Karpas-422 (cell line): Measurements from ENCODE around the gene PLEKHA5. TPM values are rescaled to one million over a fixed set of nuclear protein-coding genes. Genes with fewer than 3 reads are reported as not detected.
"Not testable (repeated sequence)": the region's sequence is repeated elsewhere in the genome, so short reads cannot be mapped to it uniquely, and the experiment has no call there.

Experiments used
- DNase-seq: peaks from one replicate; pipeline ENCODE4 v3.0.0-alpha.2; 2015
- H2AFZ ChIP-seq: fragments of 200-600 bp; sonication (generic); 2 replicates; pipeline ENCODE4 v1.6.1; 2014; ENCODE audit warnings: antibody characterized with exemption, low read length, mixed read lengths
- H3K27ac ChIP-seq: fragments of 200-600 bp; sonication (generic); 2 replicates; pipeline ENCODE4 v1.5.1; 2014; ENCODE audit warnings: mild to moderate bottlenecking, low read length, moderate library complexity
- H3K27me3 ChIP-seq: fragments of 200-600 bp; sonication (generic); 2 replicates; pipeline ENCODE4 v1.6.1; 2014; ENCODE audit warnings: low read length, mixed read lengths
- H3K36me3 ChIP-seq: fragments of 200-600 bp; sonication (generic); 2 replicates; pipeline ENCODE4 v1.6.1; 2014; ENCODE audit warnings: low read length, mixed read lengths; ENCODE audit not compliant: insufficient read depth
- H3K4me1 ChIP-seq: fragments of 200-600 bp; sonication (generic); 2 replicates; pipeline ENCODE4 v1.6.1; 2014; ENCODE audit warnings: mild to moderate bottlenecking, low read length, mixed read lengths
- H3K4me2 ChIP-seq: fragments of 200-600 bp; sonication (generic); 2 replicates; pipeline ENCODE4 v1.6.1; 2014; ENCODE audit warnings: low read length, low read depth, mild to moderate bottlenecking; ENCODE audit not compliant: poor library complexity, severe bottlenecking
- H3K4me3 ChIP-seq: fragments of 200-600 bp; sonication (generic); 2 replicates; pipeline ENCODE4 v1.5.1; 2014; ENCODE audit warnings: mild to moderate bottlenecking, antibody characterized with exemption, low read length, mixed read lengths
- H3K79me2 ChIP-seq: fragments of 200-600 bp; sonication (generic); 2 replicates; pipeline ENCODE4 v1.6.1; 2014; ENCODE audit warnings: mild to moderate bottlenecking, low read length, mixed read lengths
- H3K9ac ChIP-seq: fragments of 200-600 bp; sonication (generic); 2 replicates; pipeline ENCODE4 v1.6.0; 2014; ENCODE audit warnings: low read length
- H3K9me2 ChIP-seq: fragments of 200-600 bp; sonication (generic), shearing (Covaris generic); replicated peaks from 2 replicates; pipeline ENCODE4 v1.6.0; 2014; ENCODE audit warnings: mild to moderate bottlenecking, low read length, moderate library complexity; ENCODE audit not compliant: insufficient read depth
- H3K9me3 ChIP-seq: fragments of 300-700, 200-600 bp; sonication (generic); 2 replicates; pipeline ENCODE4 v1.6.1; 2014; ENCODE audit warnings: low read length, mixed read lengths
- H4K20me1 ChIP-seq: fragments of 200-600 bp; sonication (generic); 2 replicates; pipeline ENCODE4 v1.6.1; 2014; ENCODE audit warnings: mild to moderate bottlenecking, antibody characterized with exemption, low read length, low read depth; ENCODE audit not compliant: insufficient read depth
- total RNA-seq: library from RNA; depleted of rRNA; stranded (reverse); fragments of >200 nt; shearing (Covaris generic); gene quantifications from 2 replicates; pipeline ENCODE4 v1.2.3, GENCODE V29; 2014; ENCODE audit warnings: low replicate concordance

Gene PLEKHA5
- total RNA-seq, 1 experiment from 2014 or later = 189 TPM

GRCh38 chr12:19410629-19411185, 281.2 kb downstream of the PLEKHA5 start:
- Histone ChIP-seq H3K9me3 (no peaks in the 10 kb centered on the region), H3K27ac (no peak overlapping the region), H3K79me2 (no peaks in the 10 kb centered on the region), H3K4me2 (no peak overlapping the region), H3K4me1 (no peaks in the 10 kb centered on the region), H2AFZ (no peak overlapping the region), H3K4me3 (no peak overlapping the region), H3K9me2 (no peaks in the 10 kb centered on the region), H3K9ac (no peak overlapping the region), H3K27me3 (no peaks in the 10 kb centered on the region), H4K20me1 (no peaks in the 10 kb centered on the region), H3K36me3 (no peaks in the 10 kb centered on the region)
- no peak for DNase-seq

- no peaks in the 10 kb centered on the region for H3K79me2 ChIP-seq
- no peaks in the 10 kb centered on the region for H3K9me2 ChIP-seq
- no peaks in the 10 kb centered on the region for H3K4me1 ChIP-seq
- H3K9ac ChIP-seq = no peak overlapping the region
- no peaks in the 10 kb centered on the region for H4K20me1 ChIP-seq
- H3K4me2 ChIP-seq = no peak overlapping the region
- H2AFZ ChIP-seq = no peak overlapping the region
- H3K27ac ChIP-seq = no peak overlapping the region
- DNase-seq = no peak
- no peaks in the 10 kb centered on the region for H3K36me3 ChIP-seq
- H3K4me3 ChIP-seq = no peak overlapping the region
- H3K27me3 ChIP-seq = no peaks in the 10 kb centered on the region
- H3K9me3 ChIP-seq = no peaks in the 10 kb centered on the region
Observed at GRCh38 chr12:19411234-19412204, 282.0 kb downstream of the PLEKHA5 start.

- Histone ChIP-seq H3K4me2 (no peak overlapping the region), H4K20me1 (no peaks in the 10 kb centered on the region), H3K4me1 (no peaks in the 10 kb centered on the region), H3K27me3 (no peaks in the 10 kb centered on the region), H3K79me2 (no peaks in the 10 kb centered on the region), H3K4me3 (no peak overlapping the region), H3K9ac (no peak overlapping the region), H2AFZ (no peak overlapping the region), H3K9me2 (no peaks in the 10 kb centered on the region), H3K27ac (no peak overlapping the region), H3K9me3 (no peaks in the 10 kb centered on the region), H3K36me3 (no peaks in the 10 kb centered on the region)
- no peak for DNase-seq
Observed at GRCh38 chr12:19412844-19413243, 283.3 kb downstream of the PLEKHA5 start.

- H2AFZ ChIP-seq, H3K4me1 ChIP-seq, H3K79me2 ChIP-seq, H3K36me3 ChIP-seq, H3K9me3 ChIP-seq, H3K9me2 ChIP-seq, H3K27me3 ChIP-seq, H3K9ac ChIP-seq, H3K4me2 ChIP-seq, H3K4me3 ChIP-seq, DNase-seq, H3K27ac ChIP-seq, H4K20me1 ChIP-seq: not testable (repeated sequence)
Observed at GRCh38 chr12:19413582-19413981, 284.0 kb downstream of the PLEKHA5 start.

- DNase-seq = no peak
- H3K36me3 ChIP-seq = no peaks in the 10 kb centered on the region
- no peaks in the 10 kb centered on the region for H3K4me1 ChIP-seq
- H3K9me3 ChIP-seq = no peaks in the 10 kb centered on the region
- H3K9me2 ChIP-seq = no peaks in the 10 kb centered on the region
- H3K79me2 ChIP-seq = no peaks in the 10 kb centered on the region
- H2AFZ ChIP-seq = no peak overlapping the region
- H3K27me3 ChIP-seq = no peaks in the 10 kb centered on the region
- no peak overlapping the region for H3K4me2 ChIP-seq
- H3K9ac ChIP-seq = no peak overlapping the region
- H3K27ac ChIP-seq = no peak overlapping the region
- H4K20me1 ChIP-seq = no peaks in the 10 kb centered on the region
- H3K4me3 ChIP-seq = no peak overlapping the region
Observed at GRCh38 chr12:19415563-19415962, 286.0 kb downstream of the PLEKHA5 start.

- no peaks in the 10 kb centered on the region for H4K20me1 ChIP-seq
- no peaks in the 10 kb centered on the region for H3K27me3 ChIP-seq
- H2AFZ ChIP-seq = no peak overlapping the region
Observed at GRCh38 chr12:19419086-19419485, 289.6 kb downstream of the PLEKHA5 start.

GRCh38 chr12:19421503-19422282, 292.2 kb downstream of the PLEKHA5 start:
- Histone ChIP-seq H3K9me2 (no peaks in the 10 kb centered on the region), H3K4me3 (no peak overlapping the region), H3K79me2 (no peaks in the 10 kb centered on the region), H3K9me3 (no peaks in the 10 kb centered on the region), H4K20me1 (no peaks in the 10 kb centered on the region), H3K27me3 (no peaks in the 10 kb centered on the region), H3K4me2 (no peak overlapping the region), H3K27ac (no peak overlapping the region), H3K36me3 (no peaks in the 10 kb centered on the region), H3K4me1 (no peaks in the 10 kb centered on the region), H2AFZ (no peak overlapping the region), H3K9ac (no peak overlapping the region)
- DNase-seq = no peak

More at GRCh38 chr12:19419086-19419485, 289.6 kb downstream of the PLEKHA5 start:
- no peaks in the 10 kb centered on the region for H3K79me2 ChIP-seq
- no peak overlapping the region for H3K4me2 ChIP-seq
- DNase-seq = no peak
- H3K36me3 ChIP-seq = no peaks in the 10 kb centered on the region
- H3K9ac ChIP-seq = no peak overlapping the region
- H3K9me2 ChIP-seq = no peaks in the 10 kb centered on the region
- H3K4me3 ChIP-seq = no peak overlapping the region
- no peaks in the 10 kb centered on the region for H3K4me1 ChIP-seq
- no peaks in the 10 kb centered on the region for H3K9me3 ChIP-seq
- no peak overlapping the region for H3K27ac ChIP-seq
